GM21737 (cell line): ENCODE data around the gene ADPRH.
"Not testable (repeated sequence)": the region's sequence is repeated elsewhere in the genome, so short reads cannot be mapped to it uniquely, and the experiment has no call there.

Experiments
- ATAC-seq: cut with Tn5 transposase; IDR thresholded peaks from one replicate; pipeline ENCODE4 v1.9.1; 2021; ENCODE audit warnings: mild to moderate bottlenecking, moderate library complexity; ENCODE audit not compliant: unreplicated experiment

ADPRH gene

DNA sequence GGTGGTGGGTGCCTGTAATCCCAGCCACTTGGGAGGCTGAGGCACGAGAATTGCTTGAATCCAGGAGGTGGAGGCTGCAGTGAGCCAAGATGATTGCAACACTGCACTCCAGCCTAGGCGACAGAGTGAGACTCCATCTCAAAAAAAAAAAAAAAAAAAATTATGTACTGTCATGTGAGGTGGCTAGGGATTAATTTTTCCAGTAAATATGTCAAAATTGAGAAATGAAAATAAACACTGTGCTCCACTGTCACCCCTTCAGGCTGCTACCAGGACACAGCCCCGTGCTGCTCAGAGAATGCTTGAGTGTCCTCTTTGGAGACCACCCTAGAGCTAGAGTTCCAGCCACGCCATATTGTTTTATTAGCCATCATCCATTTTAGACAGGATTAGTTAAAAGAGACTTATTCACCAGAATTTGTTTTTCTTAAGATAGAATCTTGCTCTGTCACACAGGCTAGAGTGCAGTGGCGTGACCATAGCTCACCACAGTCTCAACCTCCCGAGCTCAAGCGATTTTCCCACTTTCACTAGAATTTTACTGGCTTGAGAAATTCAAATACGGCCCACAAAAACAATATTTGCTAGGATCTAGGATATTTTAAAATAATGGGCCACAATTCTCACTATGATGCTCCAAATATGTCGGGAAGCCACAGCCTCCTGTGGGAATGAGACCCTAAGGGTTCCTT, 20.5 kb upstream of the ADPRH start:
- no peak for ATAC-seq

DNA sequence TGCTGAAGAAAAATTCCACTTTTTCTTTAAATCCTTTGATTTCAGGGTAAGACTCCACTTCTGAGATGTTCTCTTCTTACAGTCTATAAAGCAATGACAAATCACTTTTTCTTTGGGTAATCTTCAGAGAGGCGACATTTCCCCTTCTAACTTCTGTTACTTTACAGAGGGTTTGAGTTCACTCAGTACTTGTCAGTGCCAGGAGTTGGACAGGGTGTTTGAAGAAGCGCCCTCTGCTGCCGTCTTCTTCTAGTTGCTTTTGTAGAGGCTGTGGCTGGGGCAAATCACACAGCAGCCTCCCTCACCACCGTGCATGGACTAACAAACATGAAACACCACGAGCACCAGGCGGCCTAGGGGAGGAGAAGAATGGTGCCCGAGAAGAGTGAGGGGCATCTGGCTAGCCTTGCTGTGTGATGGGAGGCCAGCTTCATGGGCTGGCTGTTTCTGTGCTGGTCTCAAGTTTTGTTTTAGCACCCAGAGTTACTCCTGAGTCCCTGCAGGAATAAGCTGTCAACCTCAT, 19.8 kb upstream of the ADPRH start, which contains the start of gene CD80:
CD80 (minus strand) TSS at position 174 of the 523 bp plus-strand sequence. CDS start 1,886 bp downstream, outside the sequence.
- peak; percentile 41 for ATAC-seq

DNA sequence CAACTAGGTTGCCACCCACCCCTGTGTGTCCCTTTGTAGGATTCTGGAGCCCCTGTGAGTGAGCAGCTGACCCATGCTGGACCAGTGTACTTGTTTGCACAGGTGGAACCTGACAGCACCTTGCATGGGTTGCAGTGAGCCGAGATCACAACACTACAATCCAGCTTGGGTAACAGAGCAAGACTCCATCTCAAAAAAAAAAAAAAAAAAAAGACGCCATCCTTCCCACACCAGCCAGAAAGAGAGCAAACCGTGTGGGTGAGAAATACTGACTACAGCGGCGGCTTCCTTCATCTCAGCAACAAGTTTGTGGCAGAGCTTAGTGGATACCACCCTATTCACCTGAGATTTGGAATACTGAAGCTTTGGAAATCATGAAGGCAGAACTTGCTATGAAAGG, 19.1 kb upstream of the ADPRH start:
- ATAC-seq, result no peak

DNA sequence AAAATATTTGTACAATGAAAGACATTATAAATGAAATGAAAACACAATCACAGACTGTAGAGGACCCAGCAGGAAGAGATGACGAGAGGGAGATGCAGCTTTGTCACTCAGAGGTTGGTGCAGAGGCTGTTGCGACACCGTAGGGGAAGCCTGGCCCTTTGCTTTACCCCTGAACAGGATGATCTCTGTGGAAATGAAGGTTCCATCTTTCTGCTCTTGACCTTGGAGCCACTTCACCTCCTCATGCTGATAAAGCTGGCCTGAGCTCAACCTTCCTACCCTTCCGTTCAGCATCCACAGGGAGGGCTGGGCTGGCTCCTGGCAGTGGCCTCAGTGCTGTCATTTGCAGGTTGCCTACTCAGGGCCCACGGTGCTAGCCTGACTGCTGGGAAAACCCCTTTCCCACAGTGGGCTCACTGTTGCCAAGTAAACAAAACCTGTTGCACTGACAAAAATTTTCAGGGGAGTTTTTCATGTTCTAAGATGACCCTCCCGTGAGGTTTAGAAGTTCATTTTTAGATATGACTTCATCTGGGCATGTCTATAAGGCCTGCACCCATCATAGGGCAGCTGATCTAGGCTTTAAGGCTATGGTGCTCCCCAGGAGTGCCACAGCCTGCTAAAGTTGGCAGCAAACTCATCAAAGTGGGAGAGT, 16.9 kb upstream of the ADPRH start:
- ATAC-seq, result peak; percentile 70

DNA sequence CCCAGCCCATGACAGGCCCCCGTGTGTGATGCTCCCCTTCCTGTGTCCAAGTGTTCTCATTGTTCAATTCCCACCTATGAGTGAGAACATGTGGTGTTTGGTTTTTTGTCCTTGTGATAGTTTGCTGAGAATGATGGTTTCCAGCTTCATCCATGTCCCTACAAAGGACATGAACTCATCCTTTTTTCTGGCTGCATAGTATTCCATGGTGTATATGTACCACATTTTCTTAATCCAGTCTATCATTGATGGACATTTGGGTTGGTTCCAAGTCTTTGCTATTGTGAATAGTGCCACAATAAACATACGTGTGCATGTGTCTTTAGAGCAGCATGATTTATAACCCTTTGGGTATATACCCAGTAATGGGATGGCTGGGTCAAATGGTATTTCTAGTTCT, 16.0 kb upstream of the ADPRH start:
- ATAC-seq, result not testable (repeated sequence)

DNA sequence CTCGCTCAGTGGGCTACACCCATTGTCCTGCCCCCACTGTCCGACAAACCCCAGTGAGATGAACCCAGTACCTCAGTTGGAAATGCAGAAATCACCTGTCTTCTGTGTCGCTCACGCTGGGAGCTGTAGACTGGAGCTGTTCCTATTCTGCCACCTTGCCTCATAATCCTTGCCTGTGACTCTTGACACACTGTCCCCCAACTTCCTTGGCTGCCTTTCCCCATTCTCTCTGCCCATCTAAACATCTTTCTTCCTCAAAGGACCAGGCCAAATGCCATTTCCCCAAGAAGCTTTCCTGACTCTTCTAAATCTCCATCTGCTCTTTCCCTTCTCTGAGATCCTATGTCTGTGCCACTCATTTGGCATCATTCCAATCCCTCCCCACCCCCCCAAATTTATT, 10.1 kb upstream of the ADPRH start:
- no peak for ATAC-seq

DNA sequence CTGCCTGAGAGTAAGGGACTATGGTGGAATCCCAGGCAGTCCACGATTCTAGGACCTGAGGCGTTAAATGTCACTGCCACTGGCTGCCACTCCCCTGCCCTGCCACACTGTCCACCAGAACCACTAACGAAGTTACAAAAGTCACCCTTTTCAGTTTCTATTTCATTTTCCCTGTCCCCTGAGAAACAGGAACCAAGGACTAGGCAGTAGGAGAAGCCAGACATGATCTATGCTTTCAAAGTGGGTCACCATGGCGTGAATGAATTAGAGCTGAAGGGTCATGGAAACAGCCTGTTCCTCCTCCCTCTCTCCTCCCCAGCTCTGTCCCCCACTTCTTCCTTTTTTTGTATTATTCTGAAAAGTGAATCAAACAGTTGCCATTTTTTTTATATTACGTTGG, 9.1 kb upstream of the ADPRH start:
- ATAC-seq, result no peak

DNA sequence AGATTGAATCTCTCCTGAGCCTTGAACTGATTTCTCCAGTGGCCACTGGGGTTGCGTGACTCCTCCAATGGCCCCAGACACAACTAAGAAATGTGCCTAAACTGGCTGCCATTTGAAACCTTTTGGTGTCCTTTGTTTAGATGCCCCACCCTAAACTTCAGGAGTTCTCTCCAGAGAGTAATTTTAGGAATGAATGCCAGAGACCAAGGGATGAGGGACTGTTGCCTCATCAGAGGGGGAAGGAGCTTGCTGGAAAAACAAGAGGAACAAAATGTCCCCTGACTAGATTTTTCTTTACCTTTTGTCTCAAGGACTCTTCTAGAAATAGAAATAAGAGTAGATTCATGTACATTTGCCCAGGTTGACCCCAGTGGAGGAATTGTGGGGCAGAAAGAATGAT, 8.1 kb upstream of the ADPRH start:
- ATAC-seq, result no peak

DNA sequence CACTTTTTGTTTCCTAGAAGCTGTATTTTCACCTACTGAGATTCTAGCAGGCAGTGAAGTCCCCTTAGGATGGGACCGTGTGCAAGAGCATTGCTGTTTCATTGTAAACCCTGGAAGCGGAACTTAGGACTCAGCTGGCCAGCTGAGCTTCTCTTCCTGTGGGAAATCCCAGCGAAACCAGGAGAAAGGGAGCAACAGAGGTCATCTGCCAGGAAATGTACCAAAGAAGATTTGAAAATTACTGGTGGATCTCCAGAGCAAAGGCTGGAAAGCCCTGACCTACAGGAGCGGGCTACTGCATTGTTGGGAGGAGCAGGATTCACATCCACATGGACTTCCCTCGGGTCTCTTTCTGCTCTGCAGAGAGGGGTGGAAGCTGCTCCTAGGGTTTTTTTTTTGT, 7.6 kb upstream of the ADPRH start:
- no peak for ATAC-seq

DNA sequence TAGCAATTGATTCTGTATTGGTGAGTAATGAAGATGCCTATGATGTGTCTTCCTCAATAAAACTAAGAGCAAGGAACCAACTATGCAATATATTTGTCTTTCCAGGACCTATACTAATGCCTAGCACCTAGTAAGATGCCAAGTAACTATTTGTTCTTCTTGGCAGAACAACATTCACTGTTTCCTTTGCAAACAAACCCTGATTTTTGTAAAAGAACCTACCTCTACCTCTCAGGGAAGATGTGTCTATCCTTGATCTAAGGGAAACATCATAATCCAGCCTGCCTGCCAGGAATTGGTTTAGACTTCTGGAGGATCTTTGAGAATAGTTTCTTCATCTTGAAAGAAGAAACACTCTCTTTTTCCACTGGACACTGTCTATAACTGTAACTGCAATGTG, 3.8 kb upstream of the ADPRH start:
- ATAC-seq, result no peak

DNA sequence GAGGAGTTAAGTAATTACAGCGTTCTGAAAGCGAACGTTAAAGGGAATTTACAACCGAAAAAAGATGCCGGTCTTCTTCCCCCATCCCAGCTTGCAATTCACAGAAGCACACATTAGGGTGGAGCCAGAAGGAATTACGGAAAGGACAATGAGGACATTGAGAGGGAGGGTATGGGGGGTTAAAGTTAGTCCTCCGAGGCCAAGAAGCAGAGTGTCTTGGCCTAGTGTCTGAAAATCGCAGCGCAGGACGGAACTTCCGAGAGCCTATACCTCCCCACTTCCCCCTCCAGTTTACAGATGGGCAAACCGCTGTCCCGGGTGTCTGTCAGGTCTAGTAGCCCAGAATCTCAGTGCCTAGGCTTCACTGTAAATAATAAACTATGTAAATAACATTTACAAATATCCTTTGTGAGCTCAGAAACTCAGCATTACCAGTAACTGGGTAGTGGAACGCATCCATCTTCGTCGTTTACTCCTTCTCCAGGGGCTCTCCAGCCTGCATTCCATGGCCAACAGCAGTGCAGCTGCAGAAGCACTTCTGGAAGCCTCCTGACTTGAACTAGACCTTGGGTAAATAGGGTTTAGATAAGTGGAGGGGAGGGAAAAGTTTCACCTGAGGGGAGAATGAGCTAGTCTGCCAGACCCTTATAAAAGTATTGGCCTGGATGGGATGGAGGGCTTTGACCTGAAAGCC, 922 bp downstream of the ADPRH start:
- peak; percentile 69 for ATAC-seq

DNA sequence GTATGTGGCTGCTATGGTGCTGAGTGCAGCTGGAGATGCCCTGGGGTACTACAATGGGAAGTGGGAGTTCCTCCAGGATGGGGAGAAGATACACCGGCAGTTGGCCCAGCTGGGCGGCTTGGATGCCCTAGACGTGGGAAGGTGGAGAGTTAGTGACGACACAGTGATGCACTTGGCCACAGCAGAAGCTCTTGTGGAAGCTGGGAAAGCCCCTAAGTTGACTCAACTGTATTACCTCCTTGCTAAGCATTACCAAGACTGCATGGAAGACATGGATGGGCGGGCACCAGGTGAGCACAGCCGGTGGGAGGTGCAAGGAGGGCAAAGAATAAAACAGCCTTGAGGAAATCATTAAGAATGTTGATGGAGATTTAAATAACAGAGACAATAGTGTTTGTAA, 2.9 kb downstream of the ADPRH start:
- ATAC-seq, result no peak

DNA sequence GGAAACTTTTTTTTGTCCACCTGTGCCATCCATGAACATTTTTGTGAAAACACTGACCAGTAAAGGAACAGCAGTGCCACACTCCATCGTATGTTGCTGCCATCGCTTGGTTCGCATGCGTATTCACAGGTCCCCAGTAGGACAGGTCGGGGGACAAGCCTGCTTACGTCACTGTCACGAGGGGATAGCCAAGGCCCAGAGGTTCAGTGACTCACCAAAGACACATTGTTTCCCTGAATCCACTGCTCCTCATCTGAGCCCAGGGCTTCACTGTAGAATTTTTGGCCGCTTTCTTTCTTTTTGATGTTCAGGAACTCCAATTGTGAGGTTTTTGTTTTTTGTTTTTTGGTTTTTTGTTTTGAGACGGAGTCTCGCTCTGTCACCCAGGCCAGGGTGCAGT, 5.9 kb downstream of the ADPRH start:
- ATAC-seq, result no peak

DNA sequence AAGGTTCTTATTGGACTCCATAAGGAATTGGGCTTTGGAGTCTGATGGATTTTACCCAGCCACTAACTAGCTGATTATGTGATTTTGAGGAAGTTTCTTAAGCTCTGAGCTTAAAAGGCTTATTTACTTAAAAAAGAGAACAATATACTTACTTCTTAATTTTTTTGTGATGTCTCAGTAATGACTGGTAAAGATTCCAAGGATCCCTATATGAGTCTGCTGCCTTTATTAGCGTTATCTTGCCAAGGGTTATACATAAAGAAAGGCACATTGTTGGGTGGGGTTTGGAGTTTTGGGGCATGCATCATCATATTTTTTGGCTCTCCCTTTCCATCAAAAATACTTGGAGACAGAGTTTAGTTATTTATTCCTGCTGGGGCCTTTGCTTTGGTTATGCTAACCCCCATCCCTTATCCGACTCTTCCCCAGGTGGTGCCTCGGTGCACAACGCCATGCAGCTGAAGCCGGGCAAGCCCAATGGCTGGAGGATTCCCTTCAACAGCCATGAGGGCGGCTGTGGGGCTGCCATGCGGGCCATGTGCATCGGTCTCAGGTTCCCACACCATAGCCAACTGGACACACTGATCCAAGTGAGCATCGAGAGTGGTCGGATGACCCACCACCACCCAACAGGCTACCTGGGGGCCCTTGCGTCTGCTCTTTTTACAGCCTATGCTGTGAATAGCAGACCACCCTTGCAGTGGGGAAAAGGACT, 6.7 kb downstream of the ADPRH start:
- ATAC-seq, result no peak

DNA sequence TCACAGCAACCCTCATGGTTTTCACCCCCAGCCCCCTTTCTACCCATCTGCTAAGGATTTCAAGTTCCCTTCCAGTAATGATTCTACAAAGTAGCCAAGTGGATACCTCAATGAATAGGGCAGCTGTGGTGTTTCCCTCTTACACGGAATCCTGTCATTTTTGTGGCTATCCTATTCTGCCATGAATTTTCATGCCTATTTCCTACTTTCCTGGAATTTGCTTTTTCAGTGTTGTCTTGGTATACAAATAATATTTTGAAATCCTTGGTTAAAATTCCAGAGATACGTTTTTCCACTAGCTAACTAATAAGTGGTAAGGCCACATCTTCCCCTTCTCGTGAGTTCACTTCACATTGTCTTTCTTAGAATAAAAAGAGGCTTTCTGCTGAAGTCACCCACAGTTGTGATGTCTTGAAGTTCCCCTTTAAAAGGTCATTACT, 7.5 kb downstream of the ADPRH start:
- no peak for ATAC-seq

DNA sequence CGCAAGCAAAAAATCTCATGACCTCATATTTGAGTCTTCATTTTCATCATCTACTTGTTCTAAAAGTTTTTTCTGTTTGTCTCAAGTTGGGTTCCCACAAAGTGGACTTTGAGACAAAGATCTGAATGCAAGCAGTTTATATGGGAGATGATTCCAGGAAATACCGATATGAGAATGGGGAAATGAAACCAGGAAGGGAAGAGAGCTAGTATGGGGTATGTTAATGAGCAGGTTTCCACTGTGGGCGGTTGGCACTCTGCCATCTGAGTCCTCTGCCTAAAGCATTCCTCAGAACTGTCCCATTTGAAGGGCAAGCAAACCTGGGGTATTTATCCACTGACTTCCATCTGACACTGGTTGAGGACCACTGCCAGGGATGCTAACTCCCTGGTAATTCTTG, 8.8 kb downstream of the ADPRH start:
- ATAC-seq, result no peak

DNA sequence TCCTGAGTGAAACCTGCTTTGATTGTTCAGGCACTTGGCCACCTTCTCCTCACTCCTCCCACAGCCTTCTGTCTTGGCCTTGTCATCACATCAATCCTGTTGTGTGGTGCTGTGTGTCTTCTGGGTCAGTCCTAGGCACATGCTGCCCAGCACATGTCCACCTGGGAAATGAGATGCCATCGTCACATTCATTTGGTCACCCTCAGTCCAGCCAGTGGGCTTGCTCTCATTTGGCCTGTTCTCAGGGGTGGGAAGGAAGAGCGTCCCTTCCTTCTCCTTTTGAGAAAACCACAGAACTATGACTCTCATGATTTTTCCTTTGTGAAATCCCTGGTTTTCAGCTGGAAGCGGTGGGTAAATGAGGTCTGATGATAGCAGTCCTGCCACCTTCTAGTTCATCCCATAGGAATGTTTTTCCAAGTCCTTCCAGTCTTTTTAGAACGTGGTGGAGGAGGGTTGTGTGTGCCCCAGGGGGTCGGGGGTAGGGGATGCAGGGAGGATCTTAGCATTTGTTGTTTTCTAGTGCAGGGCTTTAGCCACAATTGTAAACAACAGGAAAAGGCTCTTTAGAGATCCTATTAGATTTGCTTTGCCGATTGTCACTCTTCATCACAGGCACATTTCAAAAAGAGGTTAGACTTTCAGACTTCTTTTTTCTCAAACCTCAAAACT, 9.9 kb downstream of the ADPRH start:
- no peak for ATAC-seq

DNA sequence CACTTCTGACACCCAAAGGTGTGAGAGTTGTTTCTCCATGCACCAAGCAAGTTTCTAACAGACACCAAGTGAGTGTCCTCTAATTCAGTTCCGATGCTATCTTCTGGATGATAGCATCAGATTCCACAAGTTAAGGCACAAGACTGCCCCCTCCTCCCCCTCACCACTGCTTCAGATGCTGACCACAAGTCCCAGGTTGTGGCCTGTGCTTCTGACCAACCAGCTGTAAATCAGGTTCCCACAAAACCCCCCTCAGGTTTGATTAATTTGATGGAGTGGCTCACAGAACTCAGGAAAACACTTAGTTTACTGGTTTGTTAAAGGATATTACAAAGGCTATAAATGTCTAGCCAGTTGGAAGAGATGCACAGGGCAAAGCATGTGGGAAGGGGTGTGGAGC, 11.4 kb downstream of the ADPRH start:
- no peak for ATAC-seq

DNA sequence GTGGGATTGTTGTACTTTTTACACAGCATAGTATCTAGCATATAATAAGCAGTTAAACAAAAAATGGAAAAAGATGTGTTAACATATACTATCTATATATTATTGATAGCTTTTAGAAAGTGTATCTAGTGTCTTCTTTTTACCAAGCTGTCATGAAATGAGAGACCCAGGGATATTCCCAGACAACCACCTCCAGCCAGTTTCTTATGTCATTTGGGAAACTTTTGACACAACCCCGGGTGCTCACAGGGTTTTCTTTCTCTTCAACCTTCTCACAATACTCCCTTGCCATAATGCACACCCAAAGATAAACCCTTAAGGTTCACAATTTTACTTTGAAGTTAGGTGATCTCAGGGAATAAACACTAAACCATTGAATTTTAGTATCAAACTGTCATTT, 13.6 kb downstream of the ADPRH start:
- ATAC-seq, result no peak

DNA sequence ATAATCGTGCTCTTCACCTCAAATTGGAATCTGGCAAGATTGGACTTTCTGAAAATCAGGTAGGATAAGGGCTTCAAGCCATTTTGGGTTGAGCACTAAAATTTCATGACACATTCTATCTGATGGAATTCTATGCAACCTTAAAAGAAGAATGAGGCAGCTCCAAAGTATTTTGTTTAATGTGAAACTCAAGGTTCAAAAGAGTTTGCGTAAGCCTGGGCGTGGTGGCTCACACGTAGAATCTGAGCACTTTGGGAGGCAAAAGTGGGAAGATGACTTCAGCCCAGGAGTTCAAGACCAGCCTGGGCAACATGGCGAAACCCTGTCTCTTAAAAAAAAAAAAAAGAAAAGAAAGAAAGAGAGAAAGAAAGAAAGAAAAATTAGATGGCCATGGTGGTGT, 14.8 kb downstream of the ADPRH start:
- ATAC-seq, result no peak

DNA sequence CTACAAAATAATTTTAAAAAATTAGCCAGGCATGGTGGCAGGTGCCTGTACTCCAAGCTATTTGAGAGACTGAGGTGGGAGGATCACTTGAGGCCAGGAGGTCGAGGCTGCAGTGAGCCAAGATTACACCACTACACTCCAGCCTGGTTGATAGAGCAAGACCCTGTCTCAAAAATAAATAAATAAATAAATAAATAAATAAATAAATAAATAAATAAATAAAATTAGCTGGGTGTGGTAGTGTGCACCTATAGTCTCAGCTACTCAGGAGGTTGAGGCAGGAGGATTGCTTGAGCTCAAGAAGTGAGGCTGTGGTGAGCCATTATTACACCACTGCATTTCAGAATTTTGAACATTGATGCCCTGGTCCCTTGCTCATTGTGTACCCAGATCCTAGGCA, 15.6 kb downstream of the ADPRH start:
- not testable (repeated sequence) for ATAC-seq
